Thoracic aorta (tissue), 2 donors: ENCODE results near the gene WDR13. TPM values are rescaled to one million over a fixed set of nuclear protein-coding genes. Genes with fewer than 3 reads are reported as not detected.

Experiments
- total RNA-seq, 2 donors: library from RNA; depleted of rRNA; stranded (reverse); fragments of >200 nt; gene quantifications; one replicate each; pipeline versions ENCODE4 v1.1.0 to v1.2.3, GENCODE V29; 2016

WDR13 gene
- total RNA-seq, 2 donors from 2014 or later, result 119 to 145 TPM

Other genes starting within 250 kb of the WDR13 start
- not detected for gene SSX3, start 240.8 kb upstream of the WDR13 start, total RNA-seq
- gene SSX4, start 214.0 kb upstream of the WDR13 start, total RNA-seq, result not detected
- not detected for gene SSX4B, start 185.5 kb upstream of the WDR13 start, total RNA-seq
- 1 to 10 TPM; 3.4 to 4.9 TPM for gene SLC38A5, start 127.2 kb upstream of the WDR13 start, total RNA-seq
- 10 to 100 TPM; 44.7 to 61.0 TPM for gene FTSJ1, start 121.3 kb upstream of the WDR13 start, total RNA-seq
- gene PORCN, start 88.5 kb upstream of the WDR13 start, total RNA-seq, result 10 to 100 TPM; 15.0 to 19.1 TPM
- 10 to 100 TPM in 1 of 2 donors, 1 to 10 TPM in 1; 3.5 to 18.8 TPM for gene EBP, start 75.7 kb upstream of the WDR13 start, total RNA-seq
- gene TBC1D25, start 57.8 kb upstream of the WDR13 start, total RNA-seq, result 10 to 100 TPM; 11.4 to 13.6 TPM
- gene RBM3, start 23.0 kb upstream of the WDR13 start, total RNA-seq, result 100 to 1,000 TPM; 199 to 230 TPM
- 1 to 10 TPM; 8.5 to 9.1 TPM for gene WAS, start 86.3 kb downstream of the WDR13 start, total RNA-seq
- 1 to 10 TPM; 3.5 to 4.4 TPM for gene SUV39H1, start 99.2 kb downstream of the WDR13 start, total RNA-seq
- gene GLOD5, start 164.3 kb downstream of the WDR13 start, total RNA-seq, result not detected
- gene GATA1, start 189.1 kb downstream of the WDR13 start, total RNA-seq, result 1 to 10 TPM in 1 of 2 donors, not detected in 1; 1.4 TPM
- gene HDAC6, start 204.6 kb downstream of the WDR13 start, total RNA-seq, result 100 to 1,000 TPM; 123 to 125 TPM
- gene ERAS, start 229.0 kb downstream of the WDR13 start, total RNA-seq, result not detected
- gene PCSK1N, start 238.1 kb downstream of the WDR13 start, total RNA-seq, result 1 to 10 TPM; 1.8 to 3.0 TPM